ENCODE results near the gene LDHAL6B.

- TF ChIP-seq POLR2A (IDR thresholded peaks at IDR 0.05) = no peak
- no peak for TF ChIP-seq EP300 (IDR thresholded peaks at IDR 0.05)
- TF ChIP-seq CTCF (IDR thresholded peaks at IDR 0.05) = no peak
- TF ChIP-seq POLR2AphosphoS5 (IDR thresholded peaks at IDR 0.05) = no peak
Observed at GRCh38 chr15:59208613-59209249, 2.1 kb downstream of the LDHAL6B start.

Data from stomach (tissue), 4 donors.